ENCODE data around the gene CDH6.

DNA sequence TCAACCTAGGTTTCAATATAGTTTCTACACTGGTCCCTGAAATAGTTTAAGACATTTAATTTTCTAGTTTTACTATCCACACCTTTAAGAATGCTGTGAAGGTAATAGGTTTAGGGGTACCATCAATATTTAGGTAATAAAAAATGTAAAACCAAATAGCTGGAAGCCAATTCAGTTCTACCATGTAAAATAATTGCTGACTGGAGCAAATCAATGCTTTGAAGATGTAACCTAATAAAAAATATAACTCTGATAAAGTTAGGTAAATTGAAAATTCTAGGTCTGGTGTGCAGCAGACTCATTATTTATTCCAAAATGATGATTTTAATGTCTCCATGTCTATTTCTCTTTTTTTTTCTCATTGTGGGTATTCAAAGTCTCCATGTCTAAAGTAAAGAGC, 21.8 kb downstream of the CDH6 start:
- TF ChIP-seq EZH2 (IDR thresholded peaks at IDR 0.05) (no peak), POLR2AphosphoS5 (IDR thresholded peaks at IDR 0.05; ENCODE audit: borderline replicate concordance, low read depth, low read length) (no peak)

All from SK-N-MC (cell line).